HG03095 (cell line): ENCODE data around the gene LRRIQ1.

ENCODE experiments used
- ATAC-seq: cut with Tn5 transposase; IDR thresholded peaks from one replicate; pipeline ENCODE4 v1.9.1; 2021; ENCODE audit warnings: moderate library complexity; ENCODE audit not compliant: unreplicated experiment

LRRIQ1 gene

GRCh38 chr12:85278598-85279448, 242.7 kb downstream of the LRRIQ1 start:
- no peak for ATAC-seq

- no peak for ATAC-seq
Observed at GRCh38 chr12:85279449-85280164, 243.5 kb downstream of the LRRIQ1 start.

- ATAC-seq = no peak
Observed at GRCh38 chr12:85280165-85280983, 244.2 kb downstream of the LRRIQ1 start, which contains the start of gene ALX1. TSS of gene ALX1 (plus strand) at chr12:85280220. CDS start at chr12:85280262, 42 bp downstream.

DNA sequence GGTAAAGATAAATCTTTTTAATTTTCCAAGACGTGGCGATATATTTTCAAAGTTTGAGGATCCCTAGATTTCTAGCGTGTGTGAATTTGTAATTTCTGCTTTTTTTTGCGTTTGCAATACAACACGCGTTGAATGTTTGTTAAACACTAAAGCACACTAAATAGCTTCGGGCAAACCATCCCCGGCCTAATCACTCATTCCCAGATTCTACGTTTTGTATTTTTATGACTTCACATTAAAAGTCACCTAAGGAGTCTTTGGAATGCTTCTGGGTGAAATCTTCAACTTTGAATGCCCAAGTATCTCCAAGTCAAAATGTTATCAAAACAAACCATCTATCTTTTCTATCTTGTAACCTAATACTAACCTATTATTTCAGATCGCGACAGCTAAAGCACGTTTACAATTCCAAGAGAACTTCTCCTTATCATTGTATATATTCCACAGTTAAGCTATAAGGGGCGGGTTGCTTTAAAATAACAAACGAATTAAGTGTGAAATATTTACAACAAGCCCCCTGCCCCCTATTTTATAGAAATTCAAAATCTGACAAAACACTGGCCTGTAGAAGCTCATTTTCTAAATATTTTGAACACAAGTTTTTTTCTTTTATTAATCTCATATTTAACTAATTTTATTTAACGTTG, 245.0 kb downstream of the LRRIQ1 start:
- ATAC-seq = no peak

GRCh38 chr12:85281636-85282312, 245.6 kb downstream of the LRRIQ1 start:
- no peak for ATAC-seq

- ATAC-seq = no peak
Observed at GRCh38 chr12:85283560-85283959, 247.4 kb downstream of the LRRIQ1 start.
